HG03175 (cell line): ENCODE measurements around the gene TMEM132D.

Source experiments
- ATAC-seq: cut with Tn5 transposase; IDR thresholded peaks from one replicate; pipeline ENCODE4 v1.9.1; 2021; ENCODE audit warnings: mild to moderate bottlenecking, moderate library complexity; ENCODE audit not compliant: unreplicated experiment

TMEM132D gene

GRCh38 chr12:129145381-129145780 lies 758.4 kb downstream of the TMEM132D start:
- ATAC-seq, result no peak

GRCh38 chr12:129138776-129139175 lies 765.0 kb downstream of the TMEM132D start:
- ATAC-seq, result no peak

DNA sequence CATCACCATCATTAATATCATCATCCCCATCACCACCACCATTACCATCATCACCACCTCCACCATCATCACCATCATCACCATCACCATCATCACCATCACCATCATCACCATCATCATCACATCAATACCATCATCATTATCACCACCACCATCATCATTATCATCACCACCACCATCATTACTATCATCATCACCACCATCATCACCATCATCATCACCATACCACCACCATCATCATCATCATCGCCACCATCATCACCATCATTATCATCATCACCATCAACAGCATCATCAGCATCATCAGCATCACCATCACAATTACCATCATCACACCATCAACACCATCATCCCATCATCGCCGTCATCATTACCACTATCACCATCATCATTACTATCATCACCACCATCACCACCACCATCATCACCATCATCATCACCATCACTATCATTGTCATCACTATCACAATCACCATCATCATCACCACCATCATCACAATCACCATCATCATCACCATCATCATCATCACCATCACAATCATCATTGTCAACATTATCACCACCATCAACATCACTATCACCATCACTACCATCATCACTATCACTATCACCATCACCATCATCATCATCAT lies 767.0 kb downstream of the TMEM132D start:
- no peak for ATAC-seq

GRCh38 chr12:129127771-129128170 lies 776.1 kb downstream of the TMEM132D start:
- ATAC-seq, result no peak

- no peak for ATAC-seq
These were observed 776.6 kb downstream of the TMEM132D start for GRCh38 chr12:129127211-129127610.

DNA sequence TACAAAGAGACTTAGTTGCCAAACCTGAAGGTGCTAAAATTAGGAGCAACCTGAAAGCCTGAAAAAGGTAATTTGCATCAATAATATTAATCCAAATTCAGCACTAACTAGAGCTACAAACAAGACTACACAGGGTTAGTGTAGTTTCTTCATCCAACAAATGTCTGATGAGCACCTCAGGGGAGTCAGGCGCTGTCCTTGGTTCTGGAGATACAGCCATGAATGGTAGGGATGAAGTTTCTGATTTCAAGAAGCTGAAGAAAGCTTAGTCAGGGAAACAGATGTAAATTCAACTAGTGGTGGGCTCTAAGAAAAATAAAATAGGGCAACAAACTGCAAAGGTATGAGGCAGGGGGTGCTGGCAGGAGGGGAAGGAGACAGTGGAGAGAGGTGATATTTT lies 784.3 kb downstream of the TMEM132D start:
- ATAC-seq, result no peak

DNA sequence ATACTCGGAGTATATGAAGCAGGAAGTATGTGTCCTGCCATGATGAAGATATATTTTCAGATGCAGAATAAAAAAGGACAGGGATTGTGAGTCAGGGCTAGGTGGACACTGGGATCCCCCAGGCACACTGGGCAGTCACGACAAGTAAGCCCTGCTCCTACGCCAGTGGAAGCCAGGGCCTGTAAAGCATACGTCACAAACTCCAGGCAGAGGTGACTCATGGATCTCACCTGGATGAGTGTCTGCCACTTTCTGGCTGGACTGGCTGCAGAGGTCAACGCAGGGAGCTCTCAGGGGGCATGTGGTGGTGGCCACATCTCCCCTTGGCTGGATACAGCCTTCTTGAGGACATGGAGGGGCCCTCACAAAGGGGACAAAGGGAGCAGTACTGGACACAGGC lies 788.3 kb downstream of the TMEM132D start:
- no peak for ATAC-seq

DNA sequence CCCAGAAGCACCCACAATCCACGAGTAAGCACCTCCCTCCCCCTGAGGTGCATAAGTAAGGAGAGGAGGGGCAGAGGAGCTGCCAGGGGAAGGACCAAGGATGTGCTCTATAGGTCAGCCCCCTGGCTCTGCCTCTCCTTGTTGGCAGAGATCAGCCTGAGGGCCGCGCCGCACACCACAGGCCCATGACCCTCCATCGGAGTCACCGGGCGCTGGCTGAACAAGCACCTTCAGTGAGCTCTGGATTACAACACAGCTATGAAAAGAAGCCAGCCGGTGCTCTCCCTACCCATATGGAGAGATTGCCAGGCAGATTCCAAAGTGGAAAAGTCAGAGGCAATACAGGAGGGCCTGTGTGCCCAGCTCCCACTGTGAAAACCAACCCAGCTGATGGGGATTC lies 793.2 kb downstream of the TMEM132D start:
- ATAC-seq, result no peak

DNA sequence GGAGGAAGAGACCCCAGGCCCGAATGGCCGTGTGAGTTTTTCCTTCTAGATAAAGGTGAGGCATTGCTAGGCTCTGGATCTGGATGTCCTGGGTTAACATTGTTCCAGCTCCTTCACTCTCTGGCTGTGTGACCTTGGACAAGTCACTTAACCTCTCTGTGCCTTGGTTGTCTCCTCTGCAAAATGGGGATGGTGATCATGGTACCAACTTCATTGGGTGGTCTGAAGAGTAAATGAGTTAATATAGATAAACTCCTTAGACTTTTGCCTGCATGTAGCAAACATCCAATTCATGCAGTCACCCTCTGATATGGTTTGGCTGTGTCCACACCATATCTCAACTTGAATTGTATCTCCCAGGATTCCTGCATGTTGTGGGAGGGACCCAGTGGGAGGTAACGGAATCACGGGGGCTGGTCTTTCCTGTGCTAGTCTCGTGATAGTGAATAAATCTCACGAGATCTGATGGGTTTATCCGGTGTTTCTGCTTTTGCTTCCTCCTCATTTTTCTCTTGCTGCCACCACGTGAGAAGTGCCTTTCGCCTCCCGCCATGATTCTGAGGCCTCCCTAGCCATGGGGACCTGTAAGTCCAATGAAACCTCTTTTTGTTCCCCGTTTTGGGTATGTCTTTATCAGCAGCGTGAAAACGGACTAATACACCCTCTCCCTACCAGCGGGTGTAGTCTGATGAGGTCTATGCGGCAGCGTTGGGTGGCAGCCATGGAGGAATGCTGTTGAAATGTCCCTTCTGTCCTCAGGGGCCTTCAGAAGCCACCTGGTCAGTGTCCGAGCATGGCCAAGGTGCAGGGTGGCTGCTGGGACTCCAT lies 794.4 kb downstream of the TMEM132D start:
- no peak for ATAC-seq

GRCh38 chr12:129106772-129107171 lies 797.1 kb downstream of the TMEM132D start:
- no peak for ATAC-seq

GRCh38 chr12:129103231-129103630 lies 800.6 kb downstream of the TMEM132D start:
- no peak for ATAC-seq

DNA sequence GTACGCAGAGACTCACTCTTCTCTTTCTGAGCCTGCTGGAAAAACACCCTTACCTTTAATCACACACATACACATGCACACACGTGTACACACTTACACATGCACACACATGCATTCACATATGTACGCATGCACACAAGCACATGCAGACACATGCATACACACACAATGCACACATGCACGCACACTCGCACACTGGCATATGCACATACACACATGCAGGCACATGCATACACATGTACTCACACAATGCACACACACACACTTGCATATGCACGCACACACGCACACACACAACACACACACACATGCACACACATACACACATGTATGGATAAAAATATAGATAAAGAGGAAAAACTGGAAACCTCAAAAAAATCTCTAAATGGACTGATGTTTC lies 801.6 kb downstream of the TMEM132D start:
- no peak for ATAC-seq

GRCh38 chr12:129101816-129102215 lies 802.0 kb downstream of the TMEM132D start:
- ATAC-seq, result no peak

- no peak for ATAC-seq
These were observed 802.4 kb downstream of the TMEM132D start for GRCh38 chr12:129101404-129101803.

DNA sequence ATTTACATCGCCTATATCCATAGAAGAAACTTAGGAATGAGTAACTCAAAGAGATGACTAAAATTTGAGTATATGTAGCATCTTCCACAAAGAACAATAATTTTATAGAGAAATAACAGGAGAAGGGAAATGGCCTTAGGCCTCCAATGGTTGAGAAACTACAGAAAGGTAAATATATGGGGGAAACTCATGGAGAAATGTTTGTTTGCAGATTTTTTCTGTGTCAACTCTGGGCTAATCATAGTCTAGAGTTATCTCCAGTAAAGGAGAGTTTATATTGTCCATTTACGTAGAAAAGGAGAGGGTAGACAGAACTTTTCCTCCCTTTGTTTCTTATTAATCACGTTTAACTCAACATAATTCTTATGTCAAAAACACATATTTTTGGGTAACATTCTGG lies 806.4 kb downstream of the TMEM132D start:
- ATAC-seq, result no peak

DNA sequence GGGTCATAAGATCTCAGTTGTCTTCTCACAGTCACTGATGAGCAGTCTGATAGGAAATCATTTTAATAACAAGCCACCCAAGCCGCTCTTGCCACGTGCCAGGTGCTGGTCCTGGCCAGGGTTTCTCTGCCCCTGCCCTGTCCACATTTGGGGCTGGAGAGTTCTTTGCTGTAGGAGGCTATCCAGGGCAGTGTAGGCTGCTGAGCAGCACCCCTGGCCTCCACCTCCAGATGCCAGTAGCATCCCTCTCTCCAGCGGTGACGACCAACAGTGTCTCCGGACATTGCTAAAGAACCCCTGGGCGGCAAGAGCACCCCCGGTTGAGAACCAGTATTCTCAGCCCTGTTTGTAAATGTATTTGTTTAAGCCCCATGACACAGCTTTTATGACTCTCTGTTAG lies 806.9 kb downstream of the TMEM132D start:
- no peak for ATAC-seq

GRCh38 chr12:129096184-129096583 lies 807.6 kb downstream of the TMEM132D start:
- no peak for ATAC-seq

DNA sequence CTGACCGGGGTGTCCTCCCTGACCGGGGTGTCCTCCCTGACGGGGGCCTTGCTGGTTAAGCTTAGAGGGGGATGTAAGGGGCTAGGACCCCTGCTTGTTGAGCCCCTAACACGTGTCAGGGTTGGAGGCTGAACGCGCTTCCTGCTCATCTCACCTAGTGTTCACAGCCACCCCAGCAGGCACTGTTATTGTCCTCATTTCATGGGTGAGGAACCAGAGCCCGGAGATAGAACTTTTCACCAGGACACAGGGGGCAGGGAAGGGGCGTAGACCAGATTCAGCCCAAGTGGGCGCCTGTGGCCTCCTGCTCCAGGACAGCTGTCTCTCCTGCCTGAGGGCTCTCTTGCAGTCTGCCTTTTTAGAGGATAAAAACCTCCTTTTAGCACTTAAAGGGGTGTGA lies 814.2 kb downstream of the TMEM132D start:
- ATAC-seq, result no peak

DNA sequence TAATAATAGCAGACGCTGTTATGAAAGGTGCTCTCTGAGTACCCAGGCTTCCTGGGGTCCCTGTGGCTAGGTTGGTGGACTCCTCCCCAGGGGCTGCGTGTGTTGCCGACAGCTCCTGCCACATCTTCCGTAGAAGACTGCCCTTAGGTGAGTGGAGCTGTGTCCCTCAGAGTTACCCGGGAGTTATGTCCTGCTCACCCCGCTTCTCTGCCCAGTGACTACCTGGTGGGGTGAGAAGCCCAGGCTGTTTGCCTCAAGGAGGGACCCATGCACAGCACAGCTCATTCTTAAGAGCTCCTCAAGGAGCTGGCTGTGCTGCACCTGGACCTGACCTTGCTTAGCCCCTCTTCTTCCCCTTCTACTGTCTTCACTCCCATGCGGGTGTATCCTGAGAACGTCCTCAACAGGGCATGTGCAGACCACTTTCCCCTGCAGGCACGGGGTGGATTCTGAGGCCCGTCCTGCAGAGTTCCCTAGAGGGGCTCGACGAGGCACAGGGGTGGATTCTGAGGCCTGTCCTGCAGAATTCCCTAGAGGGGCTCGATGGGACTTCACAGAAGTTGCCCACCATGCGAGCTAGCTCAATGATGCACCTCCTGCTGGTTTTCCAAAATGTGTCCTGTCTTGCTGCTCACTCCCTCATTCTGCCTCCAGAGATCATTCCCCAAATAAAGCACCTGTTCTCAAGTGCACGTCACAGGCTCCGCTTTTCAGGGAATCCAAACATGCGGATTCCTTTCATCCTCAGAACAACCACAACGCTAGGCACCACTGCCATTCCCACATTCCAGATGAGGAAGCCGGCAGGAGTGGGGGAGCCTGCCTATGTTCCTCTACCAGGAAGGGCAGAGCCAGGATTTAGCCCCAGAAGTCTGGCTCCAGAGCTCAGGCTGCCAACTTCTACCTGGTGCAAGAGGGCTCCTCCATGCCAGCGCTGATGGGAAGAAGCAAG lies 818.7 kb downstream of the TMEM132D start:
- ATAC-seq, result no peak

GRCh38 chr12:129083121-129083840 lies 820.5 kb downstream of the TMEM132D start:
- ATAC-seq, result no peak

DNA sequence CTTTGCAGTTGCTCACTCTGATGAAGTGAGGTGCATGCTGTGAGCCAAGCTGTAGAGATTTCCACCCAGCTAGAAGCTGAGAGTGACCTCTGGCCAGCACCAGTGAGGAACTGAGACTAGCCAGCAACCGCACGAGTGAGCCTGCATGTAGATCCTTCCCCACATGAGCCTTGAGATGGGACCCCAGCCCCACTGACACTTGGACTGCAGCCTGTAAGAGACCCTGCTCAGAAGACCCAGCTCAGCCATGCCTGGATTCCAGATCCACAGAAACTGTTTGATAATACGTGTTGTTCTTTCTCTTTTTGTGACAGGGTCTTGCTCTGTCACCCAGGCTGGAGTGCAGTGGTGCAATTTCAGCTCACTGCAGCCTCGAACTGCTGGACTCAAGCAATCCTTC lies 821.4 kb downstream of the TMEM132D start:
- ATAC-seq, result no peak
